ENCODE data around the gene CTR9. TPM values are rescaled to one million over a fixed set of nuclear protein-coding genes. Genes with fewer than 3 reads are reported as not detected.

CTR9 gene
- total RNA-seq, 1 donor from 2014 or later: 35.6 TPM

DNA sequence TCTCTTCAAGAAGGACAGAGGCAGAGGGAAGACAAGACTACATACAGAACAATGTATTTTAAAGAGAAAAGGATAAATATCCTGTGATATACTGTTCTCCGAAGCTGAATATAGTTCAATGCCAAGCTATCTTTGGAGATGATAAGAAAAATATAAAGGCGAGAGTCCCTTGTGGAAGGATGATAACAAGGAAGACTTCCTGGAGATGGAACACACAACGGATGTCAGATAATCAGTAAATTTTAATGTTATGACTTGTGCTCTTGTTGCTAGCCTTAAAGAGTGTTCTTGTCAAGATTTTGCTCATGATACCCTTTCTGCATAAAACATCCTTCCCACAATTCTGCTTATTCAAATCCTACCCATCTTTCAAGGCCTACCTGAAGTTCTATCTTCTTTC is 6.8 kb upstream of the CTR9 start:
- Mint-ChIP-seq H3K36me3 (no peaks in the 10 kb centered on the region), H3K4me3 (no peak overlapping the region), H3K4me1 (ENCODE audit: unreplicated experiment) (peaks cover 8% of the 10 kb centered on the region), H3K9me3 (no peaks in the 10 kb centered on the region), H3K27ac (no peak overlapping the region), H3K27me3 (no peaks in the 10 kb centered on the region)
- no peak for DNase-seq (ENCODE audit: extremely low spot score, unreplicated experiment)
- TF ChIP-seq, protein P1, sequence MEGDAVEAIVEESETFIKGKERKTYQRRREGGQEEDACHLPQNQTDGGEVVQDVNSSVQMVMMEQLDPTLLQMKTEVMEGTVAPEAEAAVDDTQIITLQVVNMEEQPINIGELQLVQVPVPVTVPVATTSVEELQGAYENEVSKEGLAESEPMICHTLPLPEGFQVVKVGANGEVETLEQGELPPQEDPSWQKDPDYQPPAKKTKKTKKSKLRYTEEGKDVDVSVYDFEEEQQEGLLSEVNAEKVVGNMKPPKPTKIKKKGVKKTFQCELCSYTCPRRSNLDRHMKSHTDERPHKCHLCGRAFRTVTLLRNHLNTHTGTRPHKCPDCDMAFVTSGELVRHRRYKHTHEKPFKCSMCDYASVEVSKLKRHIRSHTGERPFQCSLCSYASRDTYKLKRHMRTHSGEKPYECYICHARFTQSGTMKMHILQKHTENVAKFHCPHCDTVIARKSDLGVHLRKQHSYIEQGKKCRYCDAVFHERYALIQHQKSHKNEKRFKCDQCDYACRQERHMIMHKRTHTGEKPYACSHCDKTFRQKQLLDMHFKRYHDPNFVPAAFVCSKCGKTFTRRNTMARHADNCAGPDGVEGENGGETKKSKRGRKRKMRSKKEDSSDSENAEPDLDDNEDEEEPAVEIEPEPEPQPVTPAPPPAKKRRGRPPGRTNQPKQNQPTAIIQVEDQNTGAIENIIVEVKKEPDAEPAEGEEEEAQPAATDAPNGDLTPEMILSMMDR (conservative IDR thresholded peaks at IDR 0.05): no peak

DNA sequence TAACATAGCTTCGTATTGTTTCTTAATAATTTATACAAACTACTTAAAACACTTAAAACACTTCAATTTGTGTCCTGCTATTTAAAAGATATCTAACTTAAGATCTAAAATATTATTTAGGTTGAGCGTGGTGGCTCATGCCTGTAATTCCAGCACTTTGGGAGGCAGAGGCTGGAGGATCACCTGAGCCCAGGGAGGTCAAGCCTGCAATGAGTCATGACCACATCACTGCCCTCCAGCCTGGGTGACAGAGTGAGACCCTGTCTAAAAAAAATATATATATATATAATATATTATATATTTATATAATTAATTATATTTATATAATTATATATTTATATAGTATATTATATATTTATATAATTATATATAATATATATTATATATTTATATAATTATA is 4.2 kb upstream of the CTR9 start:
- H3K27ac Mint-ChIP-seq: no peak overlapping the region
- H3K9me3 Mint-ChIP-seq: no peaks in the 10 kb centered on the region
- no peak overlapping the region for H3K4me3 Mint-ChIP-seq
- no peaks in the 10 kb centered on the region for H3K27me3 Mint-ChIP-seq
- TF ChIP-seq, protein P1 (conservative IDR thresholded peaks at IDR 0.05): no peak
- no peaks in the 10 kb centered on the region for H3K36me3 Mint-ChIP-seq
- H3K4me1 Mint-ChIP-seq (ENCODE audit: unreplicated experiment): peaks cover 8% of the 10 kb centered on the region
- no peak for DNase-seq (ENCODE audit: extremely low spot score, unreplicated experiment)

DNA sequence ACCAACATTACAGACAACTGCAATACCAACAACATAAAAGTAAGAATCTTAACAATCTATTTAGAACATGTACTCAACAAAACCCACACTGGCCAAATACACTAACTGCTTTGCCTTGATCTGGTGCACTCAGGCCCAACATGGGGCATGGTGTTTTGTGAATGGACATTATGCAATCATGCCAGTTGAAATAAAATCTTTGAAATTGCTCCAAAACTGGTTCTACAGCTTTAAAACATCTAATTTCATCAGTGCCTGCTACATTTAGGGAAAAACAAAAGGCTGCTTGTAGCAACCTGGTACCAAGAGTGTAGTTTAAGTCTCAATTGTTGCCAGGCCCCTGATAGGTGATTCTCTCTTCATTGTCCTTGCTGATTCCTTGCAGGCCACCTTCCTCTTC is 3.3 kb upstream of the CTR9 start:
- H3K4me1 Mint-ChIP-seq (ENCODE audit: unreplicated experiment): peaks cover 9% of the 10 kb centered on the region
- H3K9me3 Mint-ChIP-seq: no peaks in the 10 kb centered on the region
- H3K4me3 Mint-ChIP-seq: no peak overlapping the region
- H3K36me3 Mint-ChIP-seq: peaks cover 3% of the 10 kb centered on the region
- H3K27ac Mint-ChIP-seq: no peak overlapping the region
- no peak for DNase-seq (ENCODE audit: extremely low spot score, unreplicated experiment)
- TF ChIP-seq, protein P1 (conservative IDR thresholded peaks at IDR 0.05): no peak
- H3K27me3 Mint-ChIP-seq: no peaks in the 10 kb centered on the region

DNA sequence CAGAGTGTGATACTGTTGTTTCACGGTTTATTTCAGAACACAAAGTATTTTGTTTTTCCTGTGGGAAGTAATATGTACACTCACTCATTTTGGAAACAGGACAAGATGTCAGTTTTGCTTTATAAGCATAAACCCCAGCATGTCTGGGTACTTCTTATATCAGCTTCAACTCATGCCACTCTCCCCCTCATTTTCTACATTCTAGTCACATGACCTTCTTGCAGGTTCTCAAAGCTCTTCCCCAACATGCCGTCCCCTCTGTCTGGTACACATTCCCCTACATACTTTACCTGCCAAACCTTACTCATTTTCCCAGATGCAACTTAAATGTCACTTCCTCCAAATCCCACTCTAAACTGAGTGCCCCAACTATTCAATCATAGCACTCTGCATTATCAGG is 1.6 kb upstream of the CTR9 start:
- Mint-ChIP-seq H3K9me3 (no peaks in the 10 kb centered on the region), H3K36me3 (peaks cover 3% of the 10 kb centered on the region), H3K27ac (peak overlapping the region; percentile 40), H3K27me3 (no peaks in the 10 kb centered on the region), H3K4me3 (peak overlapping the region; percentile 71), H3K4me1 (ENCODE audit: unreplicated experiment) (peaks cover 5% of the 10 kb centered on the region)
- DNase-seq (ENCODE audit: extremely low spot score, unreplicated experiment): no peak
- TF ChIP-seq, protein P1 (conservative IDR thresholded peaks at IDR 0.05): no peak

DNA sequence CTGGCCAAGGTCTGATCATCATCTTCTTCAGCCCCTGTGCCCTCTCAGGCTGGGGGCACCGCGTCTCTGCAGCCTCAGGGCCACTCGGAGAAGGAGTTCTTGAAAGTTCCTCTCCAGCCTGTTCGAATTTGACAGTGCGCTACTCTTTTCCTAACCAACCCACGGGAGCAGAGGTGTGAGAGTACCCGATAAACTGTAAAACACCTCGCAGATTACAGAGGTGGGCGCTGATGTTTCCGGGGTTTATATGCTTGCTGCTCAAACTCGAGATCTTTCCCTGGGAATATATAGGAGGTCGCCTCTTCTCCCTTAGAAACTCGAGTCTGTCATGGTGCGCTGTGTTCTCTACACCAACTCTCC is 515 bp downstream of the CTR9 start:
- no peaks in the 10 kb centered on the region for H3K9me3 Mint-ChIP-seq
- peaks cover 5% of the 10 kb centered on the region for H3K4me1 Mint-ChIP-seq (ENCODE audit: unreplicated experiment)
- H3K27ac Mint-ChIP-seq: peak overlapping the region; percentile 93
- no peaks in the 10 kb centered on the region for H3K27me3 Mint-ChIP-seq
- H3K36me3 Mint-ChIP-seq: peaks cover 12% of the 10 kb centered on the region
- TF ChIP-seq, protein P1 (conservative IDR thresholded peaks at IDR 0.05): no peak
- H3K4me3 Mint-ChIP-seq: peak overlapping the region; percentile 98
- no peak for DNase-seq (ENCODE audit: extremely low spot score, unreplicated experiment)

DNA sequence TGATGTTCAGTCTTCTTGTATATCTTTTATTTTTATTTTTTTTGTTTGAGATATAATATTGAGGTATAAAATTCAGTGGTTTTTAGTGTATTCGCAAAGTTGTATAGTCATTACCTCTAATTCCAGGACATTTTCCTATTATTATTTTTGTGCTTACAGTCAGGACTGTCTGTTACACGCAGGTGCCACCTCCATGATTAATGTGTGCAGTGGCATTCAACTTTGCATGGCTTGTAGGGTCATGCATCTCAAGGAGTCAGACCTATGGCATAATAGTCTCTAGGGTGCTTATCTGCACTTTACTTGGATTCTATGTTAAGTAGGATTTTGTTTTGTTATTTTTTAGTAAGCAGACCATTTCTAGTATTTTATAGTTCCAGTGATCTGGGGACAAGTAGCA is 1.0 kb downstream of the CTR9 start:
- Mint-ChIP-seq H3K9me3 (no peaks in the 10 kb centered on the region), H3K4me3 (peak overlapping the region; percentile 98), H3K27me3 (no peaks in the 10 kb centered on the region), H3K27ac (peak overlapping the region; percentile 93), H3K4me1 (ENCODE audit: unreplicated experiment) (peaks cover 5% of the 10 kb centered on the region), H3K36me3 (peaks cover 12% of the 10 kb centered on the region)
- no peak for DNase-seq (ENCODE audit: extremely low spot score, unreplicated experiment)
- TF ChIP-seq, protein P1 (conservative IDR thresholded peaks at IDR 0.05): no peak
